Cerebellar nuclear complex (tissue), 1 donor: Measurements from ENCODE around the gene MACROD2.
A peak's percentile ranks its signal among the peaks of the same experiment; 100 is the strongest.

Source experiments
- DNase-seq, 2 experiments: peaks; one replicate each; lab custom pipeline; 2025; lab: John Stamatoyannopoulos, UW

The MACROD2 gene

DNA sequence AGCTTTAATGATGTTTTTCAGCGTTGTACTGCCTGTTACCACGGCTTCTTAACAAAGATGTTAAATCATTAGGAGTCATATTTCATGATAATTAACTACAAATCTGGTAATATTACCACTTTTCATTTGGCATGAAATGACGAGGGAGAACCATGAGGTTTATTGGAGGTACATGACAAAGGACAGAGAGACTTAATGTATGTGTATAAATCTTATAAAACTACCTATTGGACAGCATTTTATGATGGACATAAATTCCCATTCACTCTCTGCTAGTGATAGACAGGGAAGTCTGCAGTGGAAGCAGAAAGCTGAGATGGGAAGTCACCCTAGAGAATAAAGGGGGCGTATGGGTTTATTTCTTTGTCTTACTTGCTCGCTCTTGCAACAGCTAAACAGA is 1292.0 kb downstream of the MACROD2 start:
- no peak for DNase-seq

DNA sequence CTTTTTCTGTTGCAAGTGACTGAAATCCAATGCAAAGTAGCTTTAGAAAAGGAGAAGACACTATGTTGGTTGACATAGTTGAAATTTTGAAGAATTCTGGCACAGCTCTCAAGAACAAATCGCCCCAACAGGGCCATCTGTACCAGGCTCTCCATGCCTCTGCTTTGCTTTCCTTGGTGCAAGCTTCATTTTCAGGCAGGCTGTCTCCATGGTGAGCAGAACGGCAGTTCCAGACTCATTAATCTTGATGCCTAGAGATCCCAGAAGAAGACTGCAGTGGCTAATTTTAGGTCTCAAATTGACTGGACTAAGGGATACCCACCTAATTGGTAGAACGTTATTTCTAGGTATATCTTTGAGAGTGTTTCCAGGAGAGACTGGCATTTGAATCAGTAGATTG is 1292.8 kb downstream of the MACROD2 start:
- DNase-seq = no peak

DNA sequence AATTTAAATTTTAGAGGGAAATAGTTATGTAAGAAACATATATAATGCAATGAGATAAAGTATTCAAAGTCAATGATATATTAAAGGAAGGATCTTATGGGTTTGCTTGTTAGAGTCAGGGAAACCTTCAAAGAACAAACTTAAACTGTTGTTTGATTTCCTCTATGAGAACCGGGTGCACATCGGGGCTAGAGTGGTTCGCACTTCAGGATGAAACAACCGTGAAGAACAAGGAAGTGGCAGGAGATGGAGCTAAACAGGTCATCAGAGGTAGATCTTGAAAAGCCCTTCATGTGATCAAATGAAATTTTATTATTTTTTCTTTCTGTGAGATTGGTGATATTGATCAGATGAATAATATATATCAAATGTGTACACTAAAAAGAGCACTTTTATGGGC is 1294.0 kb downstream of the MACROD2 start:
- DNase-seq = no peak

DNA sequence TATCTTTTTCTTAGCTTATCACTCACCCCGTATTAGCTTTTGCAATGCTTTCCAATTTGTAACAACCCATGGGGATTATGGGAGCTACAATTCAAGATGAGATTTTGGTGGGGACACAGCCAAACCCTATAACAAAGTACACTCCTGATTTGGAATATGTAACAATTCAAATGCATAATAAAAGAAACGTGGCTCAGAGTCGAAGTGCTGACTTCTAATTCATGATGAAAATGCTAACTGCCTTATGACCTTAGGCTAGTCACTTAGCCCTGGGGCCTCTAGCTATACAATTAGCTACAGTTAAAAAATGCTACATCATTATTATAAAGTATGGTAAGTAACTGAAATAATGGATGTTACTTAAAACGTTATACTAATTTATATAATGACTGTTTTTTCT is 1297.1 kb downstream of the MACROD2 start:
- no peak for DNase-seq

DNA sequence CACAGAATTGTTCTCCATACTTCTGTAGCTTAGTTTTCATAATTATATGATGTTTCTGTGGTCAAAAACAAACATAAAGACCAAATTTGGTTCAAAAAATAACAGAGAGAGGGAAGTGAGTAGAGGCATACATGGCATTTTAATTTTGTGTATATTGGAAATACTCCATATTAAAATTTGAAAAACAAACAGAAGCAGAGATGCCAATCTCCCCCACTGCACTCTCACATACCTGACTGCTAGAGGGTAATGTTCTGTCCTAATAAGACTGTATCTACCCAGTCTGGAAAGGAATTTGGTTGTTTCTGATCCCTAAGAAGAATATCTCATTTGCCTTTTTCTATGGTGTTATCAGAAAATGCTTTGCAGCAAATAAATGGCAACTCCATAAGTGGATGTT is 1301.1 kb downstream of the MACROD2 start:
- DNase-seq = no peak

DNA sequence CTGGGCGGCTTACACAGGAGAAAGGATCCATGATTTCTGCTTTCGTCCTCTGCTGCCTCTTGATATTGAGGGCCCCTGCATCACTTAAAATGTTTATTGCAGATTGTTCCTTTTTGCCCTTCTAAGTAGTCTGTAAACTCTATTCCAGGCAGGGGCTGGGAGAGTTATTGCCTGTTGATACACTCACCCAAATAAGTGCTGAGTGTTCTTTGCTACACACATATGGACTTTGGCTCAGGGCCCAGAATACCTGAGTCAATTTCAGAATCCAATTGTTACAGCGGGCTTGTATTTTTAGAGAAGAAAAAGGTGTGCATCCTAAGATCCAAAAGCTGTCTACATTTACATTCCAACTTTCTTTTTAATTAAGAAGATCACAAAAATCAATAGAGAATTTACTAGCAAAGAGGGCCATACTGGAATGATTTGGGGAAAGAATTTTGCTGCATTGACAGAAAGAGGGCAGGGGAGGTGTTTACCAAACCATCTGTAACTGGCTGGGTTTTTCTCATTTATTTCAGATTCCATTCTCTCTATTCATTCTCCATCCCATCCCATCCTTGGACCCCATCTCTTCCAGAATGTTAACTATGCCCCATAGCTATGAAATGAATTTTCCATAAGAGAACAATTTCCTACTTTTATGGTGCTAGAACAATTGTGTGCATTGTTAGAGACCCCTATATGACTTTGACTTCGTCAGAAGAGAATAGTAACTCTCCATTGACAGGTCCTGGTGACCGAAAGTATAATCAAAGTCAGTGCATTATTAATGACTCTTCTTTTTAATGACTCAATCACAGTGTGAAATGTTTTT is 1302.0 kb downstream of the MACROD2 start:
- peak in 1 of 2 experiments; percentile 11 for DNase-seq

DNA sequence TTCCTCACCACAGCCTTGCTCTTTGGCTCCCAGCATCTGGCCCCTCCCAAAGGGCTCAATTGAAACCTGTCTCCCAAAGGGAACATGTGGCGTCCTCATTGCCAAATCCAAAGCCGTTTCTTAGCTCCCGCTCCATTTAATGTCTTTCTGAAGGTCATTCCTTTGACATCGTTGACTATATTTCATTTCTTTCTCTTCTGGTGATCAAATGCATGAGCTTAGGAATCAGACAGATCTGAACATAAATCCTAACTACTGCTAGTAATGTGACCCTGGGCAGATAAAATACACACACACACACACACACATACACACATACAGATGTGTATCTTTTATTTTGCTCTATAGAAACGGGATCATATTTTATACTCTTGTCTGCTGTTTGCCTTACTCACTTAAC is 1306.8 kb downstream of the MACROD2 start:
- no peak for DNase-seq

DNA sequence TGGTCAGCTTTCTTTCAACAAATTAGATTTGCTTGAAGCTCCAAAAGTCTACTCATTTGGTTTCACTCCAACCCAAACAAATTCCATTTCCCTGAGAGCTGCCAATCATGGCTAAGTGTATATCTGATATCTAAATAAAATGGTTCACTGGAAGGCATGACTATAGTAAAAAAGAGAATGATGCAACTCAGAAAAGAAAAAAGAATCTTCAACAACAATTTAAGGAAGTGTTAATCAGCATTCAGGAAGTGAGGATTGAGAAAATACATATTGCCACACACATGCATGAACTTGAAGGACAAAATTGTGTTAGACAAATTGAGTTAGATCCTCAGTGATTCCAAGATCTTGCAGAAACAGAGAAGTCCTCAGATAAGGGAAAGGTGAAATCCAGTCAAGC is 1315.0 kb downstream of the MACROD2 start:
- DNase-seq = no peak

DNA sequence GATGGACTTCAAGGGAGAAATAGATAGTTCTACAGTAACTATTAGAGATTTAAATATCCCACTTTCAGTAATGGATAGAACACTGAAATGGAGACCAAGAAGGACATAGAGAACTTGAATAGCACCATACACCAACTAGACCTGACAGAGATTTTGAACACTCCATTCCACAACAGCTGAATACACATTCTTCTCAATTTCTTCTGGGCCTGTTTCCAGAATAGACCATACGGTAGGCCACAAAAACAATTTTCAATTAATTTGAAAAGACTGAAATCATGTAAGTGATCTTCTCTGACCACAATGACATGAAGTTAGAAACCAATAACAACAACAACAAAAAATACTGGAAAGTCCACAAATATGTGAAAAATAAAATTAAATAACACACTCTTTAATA is 1321.2 kb downstream of the MACROD2 start:
- no peak for DNase-seq

DNA sequence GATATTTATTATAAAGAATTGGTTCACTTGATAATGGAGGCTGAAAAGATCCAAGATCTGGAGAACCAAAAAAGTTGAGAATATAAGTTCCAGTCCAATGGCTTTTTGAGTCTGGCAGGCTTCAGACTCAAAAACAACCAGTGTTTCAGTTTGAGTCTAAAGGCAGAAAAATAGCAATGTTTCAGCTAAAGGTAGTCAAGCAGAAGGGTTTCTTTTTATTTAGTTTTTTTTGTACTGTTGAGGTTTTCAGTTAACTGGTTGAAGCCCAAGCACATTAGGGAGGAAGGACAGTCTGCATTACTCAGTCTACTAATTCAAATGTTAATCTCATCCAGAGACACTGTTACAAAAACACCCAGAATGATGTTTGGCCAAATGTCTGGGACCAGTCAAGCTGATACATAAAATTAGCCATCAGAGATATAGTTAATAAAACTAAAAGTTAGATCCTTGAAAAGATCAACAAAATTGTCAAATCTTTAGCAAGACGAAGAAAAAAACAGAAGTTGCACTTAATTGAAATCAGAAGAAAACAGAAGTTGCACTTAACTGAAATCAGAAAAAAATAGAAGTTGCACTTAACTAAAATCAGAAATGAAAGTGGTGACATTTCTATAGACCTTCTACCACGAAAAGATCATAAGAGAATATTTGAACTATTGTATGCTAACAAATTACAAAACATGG is 1322.4 kb downstream of the MACROD2 start:
- DNase-seq = no peak

DNA sequence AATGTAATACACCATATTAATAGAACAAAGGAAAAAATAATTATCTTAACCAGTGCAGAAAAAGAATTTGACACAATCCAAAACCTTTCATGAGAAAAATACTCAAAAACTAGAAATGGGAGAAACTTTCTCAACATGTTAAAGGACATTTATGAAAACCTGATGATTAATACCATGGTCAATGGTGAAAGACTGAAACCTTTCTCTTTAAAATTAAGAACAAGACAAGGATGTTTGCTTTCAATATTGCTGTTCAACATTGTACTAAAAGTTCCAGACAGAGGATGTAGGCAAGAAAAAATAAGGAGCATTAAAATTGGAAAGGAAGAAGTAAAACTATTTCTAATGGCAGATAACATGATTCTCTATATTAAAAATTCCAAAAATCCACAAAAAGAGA is 1323.4 kb downstream of the MACROD2 start:
- DNase-seq = no peak

DNA sequence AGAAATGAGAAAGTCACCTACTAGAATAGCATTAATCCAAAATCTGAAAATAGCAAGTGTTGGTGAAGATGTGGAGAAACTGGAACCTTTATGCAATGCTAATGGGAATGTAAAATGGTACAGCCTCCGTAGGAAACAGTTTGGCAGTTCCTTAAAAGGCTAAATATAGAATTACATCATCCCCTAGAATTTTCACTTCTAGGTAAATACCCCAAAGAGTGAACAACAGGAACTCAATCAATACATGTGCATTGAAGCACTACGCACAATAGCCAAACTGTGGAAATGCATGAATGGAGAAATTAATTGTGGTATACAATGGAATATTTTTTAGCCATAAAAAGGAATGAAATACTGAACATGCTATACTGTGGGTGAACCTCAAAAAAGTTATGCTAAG is 1324.1 kb downstream of the MACROD2 start:
- DNase-seq = no peak

DNA sequence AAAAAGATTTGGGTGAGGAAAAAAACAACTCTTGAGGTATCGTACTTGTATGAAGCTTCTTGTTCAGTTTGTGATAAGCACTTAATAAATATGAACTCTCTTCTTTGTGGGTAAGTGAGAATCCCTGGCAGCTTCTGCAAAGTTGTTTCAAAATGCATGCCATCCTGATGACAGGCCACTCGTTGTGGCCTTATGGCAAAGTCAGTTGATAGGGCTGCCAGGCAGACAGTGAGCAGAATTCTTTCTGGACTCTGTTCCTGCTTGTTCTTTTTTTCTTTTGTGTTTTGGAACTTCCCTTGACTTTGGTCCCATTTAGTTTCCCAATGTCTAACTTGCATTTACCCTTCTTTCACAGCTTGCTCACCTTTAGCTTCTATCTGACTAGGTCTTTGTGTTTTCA is 1325.6 kb downstream of the MACROD2 start:
- no peak for DNase-seq

DNA sequence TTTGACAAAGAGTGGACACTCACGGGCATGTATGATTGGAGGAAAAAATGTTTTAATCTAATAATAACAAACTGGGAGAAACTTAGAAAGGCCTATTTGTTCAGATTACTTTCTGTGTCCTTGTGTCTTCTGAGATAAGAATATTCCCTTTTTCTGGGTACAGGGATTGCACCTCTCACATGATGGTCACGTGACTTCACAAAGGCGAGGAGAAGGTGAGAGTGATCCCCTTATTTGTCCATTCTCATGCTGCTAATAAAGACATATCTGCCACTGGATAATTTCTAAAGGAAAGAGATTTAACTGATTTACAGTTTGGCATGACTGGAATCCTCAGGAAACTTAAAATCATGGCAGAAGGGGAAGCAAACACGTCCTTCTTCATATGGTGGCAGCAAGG is 1331.8 kb downstream of the MACROD2 start:
- DNase-seq = no peak

DNA sequence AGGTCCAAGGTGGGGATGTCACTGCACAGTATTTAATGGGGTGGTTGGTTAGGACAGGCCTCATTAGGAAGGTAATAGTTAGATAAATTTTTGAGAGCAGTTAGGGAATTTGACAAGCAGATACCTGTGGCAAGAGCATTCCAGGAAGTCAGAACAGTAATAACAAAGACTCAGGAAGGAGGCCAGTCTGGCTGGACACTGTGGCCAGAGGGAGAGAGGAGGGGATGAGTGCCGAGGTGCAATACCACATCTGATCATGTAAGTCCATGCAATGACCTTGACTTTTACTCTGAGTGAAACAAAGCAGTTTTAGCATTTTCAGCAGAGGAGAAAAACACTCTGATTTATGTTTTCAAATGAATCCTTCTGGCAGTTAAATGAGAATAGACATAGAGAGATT is 1332.8 kb downstream of the MACROD2 start:
- DNase-seq = no peak

DNA sequence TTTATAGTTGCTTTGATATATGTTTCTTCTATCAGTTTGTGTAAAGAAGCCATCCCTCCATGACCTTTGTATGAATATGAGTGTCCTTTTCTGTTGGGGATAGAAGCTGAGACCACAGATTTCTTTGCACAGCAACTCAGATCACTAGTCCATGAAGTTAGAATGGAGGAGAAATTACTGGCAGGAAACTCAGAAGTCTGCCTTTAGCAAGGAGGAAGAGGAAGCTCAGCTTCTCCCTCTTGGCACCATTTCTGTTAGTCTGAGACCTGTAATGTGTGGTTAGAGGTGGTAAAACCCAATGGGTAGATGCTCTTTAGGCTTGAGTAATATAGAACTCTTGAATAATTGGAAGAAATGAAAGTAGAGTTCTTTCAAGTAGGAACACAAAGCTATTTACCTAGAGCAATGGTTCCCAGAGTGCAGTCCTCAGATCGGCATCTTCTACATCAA is 1337.4 kb downstream of the MACROD2 start:
- DNase-seq = no peak

DNA sequence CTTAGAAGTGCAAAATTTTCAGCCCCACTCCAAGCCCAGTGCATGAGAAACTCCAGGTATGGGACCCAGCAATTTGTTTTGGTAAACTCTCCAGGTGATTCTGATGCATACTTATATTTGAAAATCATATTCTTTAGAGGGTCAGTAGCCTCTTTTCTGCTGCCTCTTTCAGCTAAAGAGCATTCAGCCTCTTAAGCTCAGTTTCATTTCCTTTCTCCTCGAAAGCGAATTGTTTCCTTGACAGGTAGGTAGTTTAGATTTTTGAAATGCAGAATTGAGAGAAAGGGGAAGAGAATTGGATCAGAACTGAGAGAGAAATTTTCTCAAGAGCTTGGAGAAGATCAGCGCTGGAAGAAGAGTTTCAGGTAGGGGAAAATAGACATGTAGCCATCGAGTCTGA is 1337.9 kb downstream of the MACROD2 start:
- no peak for DNase-seq

DNA sequence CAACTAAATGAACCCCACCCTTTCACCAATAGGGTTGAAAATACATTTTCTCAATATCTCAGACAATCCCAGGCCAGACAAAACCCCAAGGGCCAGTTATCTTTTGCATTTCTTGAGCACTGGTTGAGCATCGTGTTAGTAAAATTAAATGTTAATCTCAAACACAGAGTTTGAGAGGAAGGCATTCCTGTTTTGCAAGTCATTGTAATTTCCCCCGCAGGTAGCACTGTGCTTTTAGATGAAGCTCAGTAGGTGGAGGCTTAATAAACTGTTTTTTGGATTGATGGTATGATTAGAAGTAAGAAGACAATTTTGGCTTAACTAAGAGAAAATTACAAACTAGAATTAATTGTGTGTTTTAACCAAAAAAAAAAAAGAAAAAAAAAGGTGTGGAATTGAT is 1340.7 kb downstream of the MACROD2 start:
- DNase-seq = no peak

DNA sequence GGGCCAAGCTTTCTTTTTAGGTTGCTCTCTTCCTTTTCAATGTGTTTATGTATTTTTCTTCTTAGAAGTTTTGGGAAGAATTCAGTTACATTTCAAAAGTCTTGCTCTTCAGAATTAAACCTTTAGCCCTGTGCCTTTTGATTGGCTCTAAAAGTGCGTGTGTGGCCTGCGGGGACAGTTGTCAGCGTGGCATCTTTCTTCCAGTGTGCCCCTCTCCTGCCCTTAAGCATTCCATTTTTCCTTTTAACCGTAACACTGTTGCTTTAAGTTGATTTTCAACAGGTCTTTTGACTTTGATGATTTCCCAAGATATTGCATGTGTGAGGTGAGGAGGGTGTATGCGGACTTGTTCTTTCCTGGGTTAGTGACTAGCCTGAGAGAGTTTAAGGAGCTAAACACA is 1341.2 kb downstream of the MACROD2 start:
- no peak for DNase-seq

DNA sequence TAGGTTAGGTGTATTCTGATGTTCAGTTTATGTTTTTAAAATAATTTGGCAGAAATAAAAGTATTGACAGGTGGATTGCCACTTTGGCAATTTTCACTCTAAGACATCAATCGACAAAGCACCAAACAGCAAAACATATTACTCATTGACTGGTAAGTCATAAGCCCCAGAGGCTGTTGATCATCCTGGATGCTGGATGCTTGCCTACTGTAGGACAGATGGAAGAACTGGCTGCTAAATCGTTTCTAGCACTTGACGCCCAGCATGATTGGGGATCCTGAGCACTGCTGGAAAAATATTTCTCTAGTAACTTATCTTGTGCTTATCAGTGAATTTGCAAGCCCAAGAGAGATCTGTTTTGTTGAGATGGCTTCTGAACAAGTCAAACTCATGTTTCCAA is 1343.9 kb downstream of the MACROD2 start:
- peak in 1 of 2 experiments; percentile 19 for DNase-seq

DNA sequence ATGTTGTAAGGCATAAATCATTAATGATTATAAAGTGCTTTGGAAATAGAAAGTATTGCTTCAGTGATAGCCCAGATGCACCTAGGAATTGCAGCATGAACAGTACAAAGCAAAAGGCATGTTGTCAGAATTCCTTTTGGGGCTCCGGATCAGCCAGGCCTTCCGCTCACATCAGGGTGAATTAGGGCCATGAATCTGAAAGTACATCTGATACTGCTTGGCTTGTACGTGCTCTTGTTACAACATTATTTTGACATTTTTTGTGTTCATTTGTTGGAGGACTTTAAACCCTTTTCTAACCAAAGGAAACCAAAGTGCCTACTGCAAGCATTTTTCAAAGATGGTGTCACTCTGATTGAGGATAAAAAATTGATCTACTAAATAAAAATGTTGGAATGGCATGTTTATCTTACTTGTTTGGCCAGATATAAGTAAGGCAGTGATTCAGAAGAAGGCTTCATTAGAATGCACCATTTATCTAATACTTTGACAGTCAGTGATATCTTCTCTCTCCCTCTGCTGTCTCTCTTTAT is 1347.7 kb downstream of the MACROD2 start:
- no peak for DNase-seq

DNA sequence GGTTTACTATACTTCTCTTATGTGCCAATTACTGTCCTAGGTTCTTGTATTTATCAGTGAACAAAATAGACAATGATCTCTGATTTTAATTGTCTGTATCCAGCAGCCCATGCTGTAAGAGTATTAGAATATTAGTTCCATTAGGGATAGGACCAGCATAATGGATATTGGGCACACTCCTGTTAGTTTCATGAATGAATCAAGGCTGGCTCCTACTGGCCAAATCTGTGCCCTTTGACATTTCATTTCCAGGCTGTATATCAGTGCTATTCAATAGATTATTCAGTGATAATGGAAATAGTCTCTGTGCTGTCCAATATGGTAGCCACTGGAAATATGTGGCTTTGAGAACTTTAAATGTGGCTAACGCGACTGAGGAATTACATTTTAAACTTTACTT is 1350.0 kb downstream of the MACROD2 start:
- DNase-seq = no peak

DNA sequence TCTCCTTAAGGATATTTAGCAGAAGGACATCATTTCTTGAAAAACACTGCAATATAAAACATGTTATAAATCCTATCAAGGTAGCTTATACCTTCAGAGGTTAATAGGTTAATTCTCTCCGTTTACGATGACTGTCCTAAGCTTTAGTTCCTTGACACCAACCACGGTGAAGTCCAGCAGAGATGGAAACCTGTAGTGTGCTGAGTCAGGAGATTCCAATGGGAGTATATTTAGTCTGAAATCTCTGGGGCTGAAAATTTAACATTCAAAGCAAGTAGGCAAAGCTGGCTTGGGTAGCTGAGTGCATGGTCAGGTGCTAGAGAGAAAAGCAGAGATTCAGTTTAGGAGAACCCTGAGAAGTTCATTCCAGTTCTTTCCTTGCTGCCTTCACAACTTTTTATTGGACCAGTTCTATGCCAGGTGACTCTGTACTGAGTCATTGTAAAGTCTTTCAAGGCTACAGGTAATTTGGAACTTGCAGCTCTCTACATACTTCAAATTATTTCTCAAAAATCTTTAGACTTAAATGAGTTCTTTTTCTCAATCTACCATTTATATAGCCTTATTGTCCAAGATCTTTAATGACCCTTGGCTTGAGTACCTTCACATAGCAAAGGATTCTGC is 1351.5 kb downstream of the MACROD2 start:
- no peak for DNase-seq
